ENCODE results near the gene LRRC45.

LRRC45 gene

DNA sequence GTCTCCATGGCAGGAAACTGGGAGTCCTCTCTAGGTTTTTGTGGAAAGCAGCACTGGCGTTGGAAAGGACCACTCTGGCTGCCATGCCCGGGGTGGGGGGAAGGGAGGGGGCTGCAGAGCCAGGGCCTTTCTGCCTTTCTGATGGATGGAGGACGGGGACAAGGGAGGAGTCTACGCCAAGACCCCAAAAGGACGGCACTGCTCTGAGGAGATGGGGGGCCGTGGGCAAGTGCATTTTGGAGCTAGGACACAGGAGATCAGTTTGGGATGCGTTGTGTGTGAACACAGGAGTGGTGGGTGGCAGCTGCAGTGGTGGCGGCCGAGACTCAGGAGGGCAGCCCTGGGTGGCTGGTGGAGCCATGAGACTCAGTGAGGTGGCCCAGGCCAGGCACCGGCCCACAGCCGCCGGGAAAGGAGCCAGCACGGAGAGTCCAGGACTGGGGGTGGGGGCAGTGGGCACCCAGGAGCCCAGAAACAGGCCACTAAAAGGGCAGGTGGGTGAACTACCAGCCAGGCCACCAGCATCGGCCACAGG lies 2.5 kb upstream of the LRRC45 start:
- no peak for DNase-seq (ENCODE audit: low read depth)
- TF ChIP-seq, protein P1, sequence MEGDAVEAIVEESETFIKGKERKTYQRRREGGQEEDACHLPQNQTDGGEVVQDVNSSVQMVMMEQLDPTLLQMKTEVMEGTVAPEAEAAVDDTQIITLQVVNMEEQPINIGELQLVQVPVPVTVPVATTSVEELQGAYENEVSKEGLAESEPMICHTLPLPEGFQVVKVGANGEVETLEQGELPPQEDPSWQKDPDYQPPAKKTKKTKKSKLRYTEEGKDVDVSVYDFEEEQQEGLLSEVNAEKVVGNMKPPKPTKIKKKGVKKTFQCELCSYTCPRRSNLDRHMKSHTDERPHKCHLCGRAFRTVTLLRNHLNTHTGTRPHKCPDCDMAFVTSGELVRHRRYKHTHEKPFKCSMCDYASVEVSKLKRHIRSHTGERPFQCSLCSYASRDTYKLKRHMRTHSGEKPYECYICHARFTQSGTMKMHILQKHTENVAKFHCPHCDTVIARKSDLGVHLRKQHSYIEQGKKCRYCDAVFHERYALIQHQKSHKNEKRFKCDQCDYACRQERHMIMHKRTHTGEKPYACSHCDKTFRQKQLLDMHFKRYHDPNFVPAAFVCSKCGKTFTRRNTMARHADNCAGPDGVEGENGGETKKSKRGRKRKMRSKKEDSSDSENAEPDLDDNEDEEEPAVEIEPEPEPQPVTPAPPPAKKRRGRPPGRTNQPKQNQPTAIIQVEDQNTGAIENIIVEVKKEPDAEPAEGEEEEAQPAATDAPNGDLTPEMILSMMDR (IDR thresholded peaks at IDR 0.05; ENCODE audit: low read depth, low read length) = no peak
- TF ChIP-seq, protein P2, sequence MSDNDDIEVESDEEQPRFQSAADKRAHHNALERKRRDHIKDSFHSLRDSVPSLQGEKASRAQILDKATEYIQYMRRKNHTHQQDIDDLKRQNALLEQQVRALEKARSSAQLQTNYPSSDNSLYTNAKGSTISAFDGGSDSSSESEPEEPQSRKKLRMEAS (IDR thresholded peaks at IDR 0.05; ENCODE audit: low read depth, low read length) = no peak
- no peak for TF ChIP-seq POLR2A (IDR thresholded peaks at IDR 0.05; ENCODE audit: extremely low read depth, insufficient read length)
- TF ChIP-seq MYC (IDR thresholded peaks at IDR 0.05; ENCODE audit: low read depth, low read length) = no peak
- H3K4me3 ChIP-seq (ENCODE audit: low read depth, low read length) = no peak overlapping the region

DNA sequence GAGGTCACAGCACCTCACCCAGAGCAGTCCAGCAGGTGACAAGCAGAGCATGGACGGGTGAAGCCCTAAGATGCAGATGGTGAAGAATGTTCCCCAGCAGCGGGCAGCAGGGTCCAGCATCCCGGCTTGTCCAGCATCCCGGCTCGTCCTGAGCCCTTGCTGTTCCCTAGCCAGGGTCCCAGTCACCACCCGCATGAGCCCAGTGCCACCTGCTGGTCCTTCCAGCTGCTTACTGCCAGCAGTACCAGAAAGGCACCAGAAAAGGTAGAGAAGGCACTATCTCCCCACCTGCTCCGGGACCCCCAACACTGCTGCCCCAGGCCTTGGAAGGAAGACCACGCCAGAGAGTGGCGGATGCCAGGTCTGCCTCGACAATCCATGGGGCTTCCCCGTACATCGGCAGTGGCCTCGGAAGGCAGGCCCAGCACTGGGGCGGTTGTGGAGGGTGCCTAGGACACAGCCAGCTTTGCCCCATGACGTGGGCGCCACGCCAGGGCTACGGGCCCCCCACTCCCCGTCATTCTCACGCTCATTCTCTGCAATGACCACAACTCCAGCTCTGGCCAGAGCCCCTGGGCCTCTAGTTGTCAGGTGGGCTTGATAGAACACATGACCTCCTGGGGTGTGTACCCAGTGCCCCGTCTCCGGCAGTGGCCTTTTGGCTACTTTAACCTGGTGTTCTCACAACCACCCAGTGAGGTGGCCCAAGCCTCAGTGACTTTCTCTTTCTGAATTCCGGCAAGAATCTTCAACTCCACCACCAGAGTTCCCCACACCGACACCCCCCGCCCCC lies 1.8 kb upstream of the LRRC45 start:
- peak; percentile 67 for DNase-seq (ENCODE audit: low read depth)
- H3K4me3 ChIP-seq (ENCODE audit: low read depth, low read length) = peak overlapping the region; percentile 84
- TF ChIP-seq, protein P1 (IDR thresholded peaks at IDR 0.05; ENCODE audit: low read depth, low read length) = peak; percentile 69
- no peak for TF ChIP-seq MYC (IDR thresholded peaks at IDR 0.05; ENCODE audit: low read depth, low read length)
- TF ChIP-seq, protein P2 (IDR thresholded peaks at IDR 0.05; ENCODE audit: low read depth, low read length) = no peak
- TF ChIP-seq POLR2A (IDR thresholded peaks at IDR 0.05; ENCODE audit: extremely low read depth, insufficient read length) = no peak

DNA sequence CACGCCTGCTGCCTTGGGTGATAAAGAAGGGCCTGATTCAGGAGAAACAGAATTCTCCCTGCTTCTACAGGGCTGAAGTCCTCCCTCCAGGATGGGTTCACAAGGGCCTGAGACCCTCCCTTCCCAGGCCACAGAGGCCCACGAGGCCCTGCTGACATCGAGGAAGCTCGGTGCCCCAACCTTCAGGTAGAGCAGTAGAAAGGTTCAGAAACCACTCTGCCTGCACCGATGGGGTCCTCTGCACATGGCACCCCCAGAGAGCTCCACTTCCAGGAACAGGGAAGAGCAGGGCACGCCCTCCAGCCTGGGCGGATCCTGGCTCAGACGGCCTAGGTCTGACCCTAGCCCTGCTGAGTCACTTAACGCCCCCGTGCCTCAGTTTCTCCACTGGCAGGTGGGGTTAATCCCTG lies 1.2 kb upstream of the LRRC45 start:
- no peak for DNase-seq (ENCODE audit: low read depth)
- H3K4me3 ChIP-seq (ENCODE audit: low read depth, low read length) = peak overlapping the region; percentile 84
- TF ChIP-seq POLR2A (IDR thresholded peaks at IDR 0.05; ENCODE audit: extremely low read depth, insufficient read length) (no peak), MYC (IDR thresholded peaks at IDR 0.05; ENCODE audit: low read depth, low read length) (no peak; the same call in 1 of the 2 replicates)
- TF ChIP-seq, protein P2 (IDR thresholded peaks at IDR 0.05; ENCODE audit: low read depth, low read length) = peak; percentile 10; the same call in 1 of the 2 replicates

DNA sequence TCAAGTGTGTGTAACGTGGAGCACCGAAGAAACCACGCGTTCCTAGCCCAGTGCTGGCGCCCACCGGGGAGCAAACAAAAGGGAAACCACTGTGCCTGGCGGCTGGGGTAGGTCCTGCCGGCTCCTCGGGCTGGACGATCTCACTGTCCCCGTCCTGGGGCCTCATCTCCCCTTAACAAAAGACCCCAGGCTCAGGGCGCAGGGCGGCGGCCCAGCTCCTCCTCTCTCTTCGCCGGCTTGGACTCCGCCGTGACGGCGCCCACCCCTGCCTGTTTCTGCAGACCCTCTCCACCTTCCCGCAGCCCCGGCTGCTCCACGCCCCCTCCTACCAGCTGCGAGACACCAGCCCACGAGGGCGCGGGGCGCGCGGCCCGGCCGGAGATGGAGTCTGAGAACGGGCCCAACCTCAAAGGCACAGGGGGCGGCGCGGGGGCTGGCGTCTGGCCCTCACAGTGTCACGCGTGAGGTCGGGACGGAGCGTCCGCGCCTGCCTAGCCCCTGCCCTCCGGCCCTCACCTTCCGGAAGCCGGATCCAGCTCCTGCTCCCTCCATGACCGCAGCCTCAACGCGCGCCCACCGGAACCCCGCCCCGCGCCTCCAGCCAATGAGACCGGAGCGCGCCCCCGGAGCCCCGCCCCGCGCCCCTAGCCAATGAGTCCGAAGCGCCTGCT lies 660 bp upstream of the LRRC45 start, which contains the start of gene CENPX:
CENPX (minus strand) TSS at position 569 of the 671 bp plus-strand sequence; CDS start at position 552, 17 bp downstream.
- no peak for DNase-seq (ENCODE audit: low read depth)
- H3K4me3 ChIP-seq (ENCODE audit: low read depth, low read length) = peak within 1 kb of the TSS; percentile 84
- TF ChIP-seq POLR2A (IDR thresholded peaks at IDR 0.05; ENCODE audit: extremely low read depth, insufficient read length) (peak; percentile 74), MYC (IDR thresholded peaks at IDR 0.05; ENCODE audit: low read depth, low read length) (peak; percentile 26; the same call in 1 of the 2 replicates)
- TF ChIP-seq, protein P1 (IDR thresholded peaks at IDR 0.05; ENCODE audit: low read depth, low read length) = no peak

DNA sequence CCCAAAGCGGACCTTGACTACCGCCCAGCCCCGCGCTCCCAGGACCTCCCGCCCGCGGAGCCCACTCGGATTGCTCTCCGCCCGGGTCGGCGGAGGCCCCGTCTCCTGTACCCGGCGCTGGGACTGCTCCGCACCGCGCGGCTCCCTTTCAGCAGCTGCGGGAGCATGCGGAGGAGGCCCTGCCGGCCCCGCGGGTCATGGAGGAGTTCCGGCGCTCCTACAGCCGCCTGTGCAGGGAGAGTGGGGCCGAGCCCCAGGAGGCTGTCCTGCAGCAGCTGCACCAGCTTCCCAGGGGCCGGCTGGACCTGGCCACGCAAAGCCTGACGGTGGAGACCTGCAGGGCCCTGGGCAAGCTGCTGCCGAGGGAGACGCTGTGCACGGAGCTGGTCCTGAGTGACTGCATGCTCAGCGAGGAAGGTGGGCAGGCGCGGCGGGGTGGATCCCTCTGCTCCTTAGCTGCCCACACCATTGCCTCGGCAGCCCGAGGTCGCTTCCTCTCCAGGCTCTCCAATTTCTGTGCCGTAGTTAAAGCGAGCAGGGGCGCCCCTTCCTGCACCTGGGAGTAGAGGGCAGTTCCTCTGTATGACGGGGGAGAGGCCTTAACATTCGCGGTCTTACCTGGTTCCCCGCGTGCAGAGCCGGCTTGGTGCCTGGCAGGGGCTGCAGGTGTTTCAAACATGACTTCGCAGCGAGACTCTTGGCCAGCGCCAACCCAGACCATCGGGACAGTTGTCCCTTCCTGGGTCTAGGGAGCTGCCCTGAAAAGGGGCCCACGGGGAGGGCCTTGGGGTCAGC lies 539 bp downstream of the LRRC45 start:
- TF ChIP-seq, protein P1 (IDR thresholded peaks at IDR 0.05; ENCODE audit: low read depth, low read length) = no peak
- no peak for TF ChIP-seq MYC (IDR thresholded peaks at IDR 0.05; ENCODE audit: low read depth, low read length)
- TF ChIP-seq, protein P2 (IDR thresholded peaks at IDR 0.05; ENCODE audit: low read depth, low read length) = peak; percentile 3; the same call in 1 of the 2 replicates
- DNase-seq (ENCODE audit: low read depth) = peak; percentile 69
- H3K4me3 ChIP-seq (ENCODE audit: low read depth, low read length) = peak overlapping the region; percentile 61
